ENCODE results near the gene ATP12A.

ATP12A gene

DNA sequence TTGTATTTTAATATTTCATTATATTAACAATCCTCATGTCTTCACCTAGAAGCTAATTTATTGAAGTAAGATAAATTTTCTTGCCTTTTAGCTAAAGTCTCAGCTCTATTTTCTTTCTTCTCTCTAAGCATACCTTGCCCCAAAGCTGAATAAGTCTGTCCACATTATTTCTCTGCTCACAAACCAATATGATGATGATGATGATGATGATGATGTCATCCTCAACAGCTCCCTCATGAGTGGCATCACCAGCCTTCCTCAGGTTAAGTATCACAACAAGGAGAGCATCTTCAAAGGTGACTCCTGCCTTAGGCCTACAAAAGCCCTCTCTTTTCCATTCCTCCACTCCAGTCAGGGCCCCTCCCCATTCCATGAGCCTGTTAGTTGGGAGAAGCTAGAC, 31.9 kb upstream of the ATP12A start:
- TF ChIP-seq TAF1 (IDR thresholded peaks at IDR 0.05; ENCODE audit: borderline replicate concordance, insufficient read depth, low read length): no peak
- no peak for TF ChIP-seq FOXP2 (optimal IDR thresholded peaks at IDR 0.05; ENCODE audit: borderline replicate concordance, extremely low read depth, extremely low read length, insufficient read depth)
- TF ChIP-seq, protein P1, sequence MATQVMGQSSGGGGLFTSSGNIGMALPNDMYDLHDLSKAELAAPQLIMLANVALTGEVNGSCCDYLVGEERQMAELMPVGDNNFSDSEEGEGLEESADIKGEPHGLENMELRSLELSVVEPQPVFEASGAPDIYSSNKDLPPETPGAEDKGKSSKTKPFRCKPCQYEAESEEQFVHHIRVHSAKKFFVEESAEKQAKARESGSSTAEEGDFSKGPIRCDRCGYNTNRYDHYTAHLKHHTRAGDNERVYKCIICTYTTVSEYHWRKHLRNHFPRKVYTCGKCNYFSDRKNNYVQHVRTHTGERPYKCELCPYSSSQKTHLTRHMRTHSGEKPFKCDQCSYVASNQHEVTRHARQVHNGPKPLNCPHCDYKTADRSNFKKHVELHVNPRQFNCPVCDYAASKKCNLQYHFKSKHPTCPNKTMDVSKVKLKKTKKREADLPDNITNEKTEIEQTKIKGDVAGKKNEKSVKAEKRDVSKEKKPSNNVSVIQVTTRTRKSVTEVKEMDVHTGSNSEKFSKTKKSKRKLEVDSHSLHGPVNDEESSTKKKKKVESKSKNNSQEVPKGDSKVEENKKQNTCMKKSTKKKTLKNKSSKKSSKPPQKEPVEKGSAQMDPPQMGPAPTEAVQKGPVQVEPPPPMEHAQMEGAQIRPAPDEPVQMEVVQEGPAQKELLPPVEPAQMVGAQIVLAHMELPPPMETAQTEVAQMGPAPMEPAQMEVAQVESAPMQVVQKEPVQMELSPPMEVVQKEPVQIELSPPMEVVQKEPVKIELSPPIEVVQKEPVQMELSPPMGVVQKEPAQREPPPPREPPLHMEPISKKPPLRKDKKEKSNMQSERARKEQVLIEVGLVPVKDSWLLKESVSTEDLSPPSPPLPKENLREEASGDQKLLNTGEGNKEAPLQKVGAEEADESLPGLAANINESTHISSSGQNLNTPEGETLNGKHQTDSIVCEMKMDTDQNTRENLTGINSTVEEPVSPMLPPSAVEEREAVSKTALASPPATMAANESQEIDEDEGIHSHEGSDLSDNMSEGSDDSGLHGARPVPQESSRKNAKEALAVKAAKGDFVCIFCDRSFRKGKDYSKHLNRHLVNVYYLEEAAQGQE (IDR thresholded peaks at IDR 0.05; ENCODE audit: insufficient read depth in 1 of 2, low read depth in 2 of 2, low read length in 2 of 2): no peak
- no peak for TF ChIP-seq SIN3A (IDR thresholded peaks at IDR 0.05; ENCODE audit: borderline replicate concordance, insufficient read depth, low read length)
- TF ChIP-seq POLR2AphosphoS5 (IDR thresholded peaks at IDR 0.05; ENCODE audit: low read depth, low read length): no peak

GRCh38 chr13:24648983-24649687, 31.1 kb upstream of the ATP12A start:
- no peak for TF ChIP-seq SIN3A (IDR thresholded peaks at IDR 0.05; ENCODE audit: borderline replicate concordance, insufficient read depth, low read length)
- no peak for TF ChIP-seq FOXP2 (optimal IDR thresholded peaks at IDR 0.05; ENCODE audit: borderline replicate concordance, extremely low read depth, extremely low read length, insufficient read depth)
- no peak for TF ChIP-seq POLR2AphosphoS5 (IDR thresholded peaks at IDR 0.05; ENCODE audit: low read depth, low read length)
- no peak for TF ChIP-seq TAF1 (IDR thresholded peaks at IDR 0.05; ENCODE audit: borderline replicate concordance, insufficient read depth, low read length)
- TF ChIP-seq, protein P1 (IDR thresholded peaks at IDR 0.05; ENCODE audit: insufficient read depth in 1 of 2, low read depth in 2 of 2, low read length in 2 of 2): no peak

DNA sequence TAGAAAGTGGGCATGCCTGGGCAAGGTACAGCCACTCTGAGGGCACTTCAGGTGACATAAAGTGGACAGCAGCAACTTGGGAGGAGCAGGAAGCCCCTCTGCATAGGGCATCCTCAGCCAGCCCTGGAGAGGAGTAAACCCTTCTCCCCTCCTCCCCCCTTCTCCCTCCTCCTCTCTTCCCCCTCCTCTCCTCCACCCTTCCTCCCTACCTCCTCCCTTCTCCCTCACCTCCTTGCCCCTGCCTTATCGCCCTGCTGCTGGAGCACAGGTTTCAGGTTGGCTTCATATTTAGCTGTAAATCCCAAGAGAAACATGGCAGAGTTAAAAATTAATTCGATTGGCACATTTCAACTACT, 30.5 kb upstream of the ATP12A start:
- no peak for TF ChIP-seq TAF1 (IDR thresholded peaks at IDR 0.05; ENCODE audit: borderline replicate concordance, insufficient read depth, low read length)
- TF ChIP-seq SIN3A (IDR thresholded peaks at IDR 0.05; ENCODE audit: borderline replicate concordance, insufficient read depth, low read length): no peak
- no peak for TF ChIP-seq FOXP2 (optimal IDR thresholded peaks at IDR 0.05; ENCODE audit: borderline replicate concordance, extremely low read depth, extremely low read length, insufficient read depth)
- TF ChIP-seq, protein P1 (IDR thresholded peaks at IDR 0.05; ENCODE audit: insufficient read depth in 1 of 2, low read depth in 2 of 2, low read length in 2 of 2): no peak
- no peak for TF ChIP-seq POLR2AphosphoS5 (IDR thresholded peaks at IDR 0.05; ENCODE audit: low read depth, low read length)

GRCh38 chr13:24650161-24650560, 30.0 kb upstream of the ATP12A start:
- TF ChIP-seq POLR2AphosphoS5 (IDR thresholded peaks at IDR 0.05; ENCODE audit: low read depth, low read length) (no peak), FOXP2 (optimal IDR thresholded peaks at IDR 0.05; ENCODE audit: borderline replicate concordance, extremely low read depth, extremely low read length, insufficient read depth) (no peak), TAF1 (IDR thresholded peaks at IDR 0.05; ENCODE audit: borderline replicate concordance, insufficient read depth, low read length) (no peak), SIN3A (IDR thresholded peaks at IDR 0.05; ENCODE audit: borderline replicate concordance, insufficient read depth, low read length) (no peak)
- TF ChIP-seq, protein P1 (IDR thresholded peaks at IDR 0.05; ENCODE audit: insufficient read depth in 1 of 2, low read depth in 2 of 2, low read length in 2 of 2): no peak

All from PFSK-1 (cell line).